Stimulated activated CD8-positive, alpha-beta memory T cell treated with anti-CD3 and anti-CD28 coated beads, Interleukin-4, amount 100 ng/mL, for 24 hours (primary cell): ENCODE data around the gene SGSM1.
"Not testable (repeated sequence)": the region's sequence is repeated elsewhere in the genome, so short reads cannot be mapped to it uniquely, and the experiment has no call there.

Source experiments
- DNase-seq: peaks from one replicate; pipeline ENCODE4 v3.0.0-alpha.2; 2020; ENCODE audit warnings: low read depth

Gene SGSM1

GRCh38 chr22:24905909-24906308 is 99.9 kb downstream of the SGSM1 start:
- DNase-seq: no peak

GRCh38 chr22:24907101-24907500 is 101.1 kb downstream of the SGSM1 start:
- not testable (repeated sequence) for DNase-seq

GRCh38 chr22:24920029-24920428 is 114.0 kb downstream of the SGSM1 start:
- no peak for DNase-seq

- no peak for DNase-seq
These were observed 119.8 kb downstream of the SGSM1 start for GRCh38 chr22:24925586-24926427.

GRCh38 chr22:24926428-24926725 is 120.4 kb downstream of the SGSM1 start:
- no peak for DNase-seq

- DNase-seq: no peak
These were observed 121.0 kb downstream of the SGSM1 start for GRCh38 chr22:24926849-24927579.

GRCh38 chr22:24928322-24928721 is 122.3 kb downstream of the SGSM1 start:
- no peak for DNase-seq

GRCh38 chr22:24930678-24931077 is 124.7 kb downstream of the SGSM1 start:
- no peak for DNase-seq

- DNase-seq: no peak
These were observed 129.9 kb downstream of the SGSM1 start for GRCh38 chr22:24935771-24936483.

- no peak for DNase-seq
These were observed 131.1 kb downstream of the SGSM1 start for GRCh38 chr22:24937114-24937513.

- no peak for DNase-seq
These were observed 132.8 kb downstream of the SGSM1 start for GRCh38 chr22:24938741-24939341.

GRCh38 chr22:24942301-24942700 is 136.3 kb downstream of the SGSM1 start:
- no peak for DNase-seq

- DNase-seq: no peak
These were observed 138.4 kb downstream of the SGSM1 start for GRCh38 chr22:24944217-24944937.

GRCh38 chr22:24945430-24945829 is 139.4 kb downstream of the SGSM1 start:
- DNase-seq: no peak

- DNase-seq: no peak
These were observed 141.4 kb downstream of the SGSM1 start for GRCh38 chr22:24947383-24947782.

GRCh38 chr22:24947881-24948280 is 141.9 kb downstream of the SGSM1 start:
- no peak for DNase-seq

- DNase-seq: no peak
These were observed 142.6 kb downstream of the SGSM1 start for GRCh38 chr22:24948356-24949202.

GRCh38 chr22:24950272-24950902 is 144.4 kb downstream of the SGSM1 start:
- DNase-seq: no peak

- peak; percentile 81 for DNase-seq
These were observed 146.2 kb downstream of the SGSM1 start, which contains the start of gene KIAA1671 for GRCh38 chr22:24951942-24952836. Gene KIAA1671 (plus strand): TSS chr22:24952716. CDS start chr22:25028000, 75,284 bp downstream.
